ENCODE measurements around the gene TXNRD3.

DNA sequence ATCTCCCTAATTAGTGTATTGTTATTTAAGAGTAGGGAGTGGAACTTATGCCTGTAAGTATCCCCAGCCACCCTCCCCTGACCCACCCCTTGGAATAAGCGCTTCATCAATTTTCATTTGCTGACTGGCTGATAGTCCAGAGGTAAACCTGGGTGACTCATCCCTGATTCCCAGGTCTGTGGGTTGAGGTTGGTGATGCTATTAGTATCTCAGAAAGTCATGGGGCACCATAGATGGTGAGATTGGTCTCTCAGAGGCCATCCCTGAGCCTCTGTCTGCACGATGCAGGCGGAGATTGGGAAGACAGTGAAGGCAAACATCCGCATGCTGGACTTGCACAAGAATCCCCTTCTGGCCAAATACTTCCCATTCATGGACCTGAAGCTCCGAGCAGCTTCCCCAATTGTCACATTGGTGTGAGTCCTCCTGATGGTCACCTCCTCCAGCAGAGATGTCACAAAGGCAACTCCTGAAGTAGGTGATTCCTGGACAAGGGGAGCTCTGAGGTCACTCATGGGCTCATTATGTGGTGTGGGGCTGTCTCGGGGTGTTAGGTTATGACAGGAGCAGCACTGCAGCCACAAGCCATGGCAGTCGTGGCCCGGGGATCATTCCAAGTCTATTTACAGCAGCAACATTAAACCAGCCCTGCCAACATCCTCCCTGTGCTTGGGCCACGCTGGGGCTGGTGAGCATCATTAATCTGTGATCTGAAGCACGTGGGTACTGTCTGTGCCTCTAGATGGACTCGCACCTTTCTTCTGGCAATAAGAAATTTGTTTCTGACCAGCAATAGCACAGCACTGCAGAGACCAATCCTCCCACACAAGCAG is 6.8 kb upstream of the TXNRD3 start:
- TF ChIP-seq POLR2AphosphoS5 (IDR thresholded peaks at IDR 0.05) (no peak), POLR2A (IDR thresholded peaks at IDR 0.05) (no peak)

Data from spleen (tissue), 3 donors.